ENCODE measurements around the gene PARD3B. TPM values are rescaled to one million over a fixed set of nuclear protein-coding genes. Genes with fewer than 3 reads are reported as not detected.

PARD3B gene
- total and polyA plus RNA-seq, 2 donors from 2014 or later = 5.3 to 29.6 TPM

DNA sequence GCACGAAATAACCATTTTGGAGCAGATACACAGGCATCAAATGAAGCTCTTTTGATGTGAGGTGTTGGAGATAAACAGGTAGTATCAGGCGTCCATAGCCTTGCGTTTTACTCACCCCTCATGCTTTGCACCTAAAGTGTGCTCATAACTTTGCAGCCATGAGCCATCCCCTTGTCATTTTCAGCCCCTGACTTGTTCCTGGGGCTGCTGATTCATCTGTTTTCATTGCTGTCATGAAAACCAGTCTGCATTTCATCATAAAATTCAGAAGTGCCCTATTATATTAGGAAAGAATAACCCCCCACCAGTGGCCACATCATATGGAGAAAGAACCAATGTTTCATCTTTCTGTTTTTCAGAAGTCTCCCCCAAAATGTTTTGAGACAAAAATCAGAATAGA lies 807.3 kb downstream of the PARD3B start:
- H3K9me3 ChIP-seq (ENCODE audit: control insufficient read depth in 2 of 3, insufficient read depth in 1 of 3, low read length in 3 of 3) = no peaks in the 10 kb centered on the region
- intact Hi-C loops (cut with DNase I) = no loop called here
- no peak for DNase-seq
- no peak for FAIRE-seq
- no peak for TF ChIP-seq CTCF (IDR thresholded peaks at IDR 0.05; ENCODE audit: borderline replicate concordance, extremely low read depth, insufficient read depth)
- H3K4me1 ChIP-seq (ENCODE audit: control insufficient read depth in 2 of 3, insufficient read depth in 2 of 3, low read depth in 1 of 3, low read length in 3 of 3) = no peaks in the 10 kb centered on the region
- no peak overlapping the region for H3K27ac ChIP-seq (ENCODE audit: low read depth in 2 of 2, low read length in 2 of 2)
- H3K9ac ChIP-seq (ENCODE audit: low read length in 3 of 3) = no peak overlapping the region
- no peak overlapping the region for H3K4me3 ChIP-seq (ENCODE audit: low read length in 3 of 3)
- no peaks in the 10 kb centered on the region for H3K36me3 ChIP-seq (ENCODE audit: control insufficient read depth in 2 of 3, insufficient read depth in 3 of 3, low read length in 3 of 3)
- no peaks in the 10 kb centered on the region for H3K27me3 ChIP-seq (ENCODE audit: control insufficient read depth, insufficient read depth, low read length)

DNA sequence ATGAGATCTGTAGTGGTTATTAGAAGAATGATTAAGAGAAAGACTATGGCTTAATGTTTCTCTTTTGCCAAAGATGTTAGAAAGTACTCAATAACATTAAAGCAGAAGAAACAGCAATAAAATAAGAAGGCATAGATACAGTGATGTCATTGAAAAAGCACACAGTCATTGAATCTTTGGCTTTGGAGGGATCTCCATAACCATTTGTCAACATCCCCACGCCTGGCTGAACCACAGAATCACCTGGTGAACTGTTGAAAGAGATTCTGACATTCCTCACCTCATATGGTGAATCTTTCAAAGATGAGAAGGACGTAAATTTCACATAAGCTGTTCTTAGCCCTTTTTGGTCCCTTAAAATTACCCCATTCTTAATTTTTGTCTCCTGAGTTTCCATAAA lies 812.5 kb downstream of the PARD3B start:
- TF ChIP-seq CTCF (IDR thresholded peaks at IDR 0.05; ENCODE audit: borderline replicate concordance, extremely low read depth, insufficient read depth) = no peak
- Histone ChIP-seq H3K27me3 (ENCODE audit: control insufficient read depth, insufficient read depth, low read length) (no peaks in the 10 kb centered on the region), H3K9me3 (ENCODE audit: control insufficient read depth in 2 of 3, insufficient read depth in 1 of 3, low read length in 3 of 3) (no peaks in the 10 kb centered on the region), H3K27ac (ENCODE audit: low read depth in 2 of 2, low read length in 2 of 2) (no peak overlapping the region), H3K4me3 (ENCODE audit: low read length in 3 of 3) (no peak overlapping the region), H3K4me1 (ENCODE audit: control insufficient read depth in 2 of 3, insufficient read depth in 2 of 3, low read depth in 1 of 3, low read length in 3 of 3) (no peaks in the 10 kb centered on the region), H3K9ac (ENCODE audit: low read length in 3 of 3) (no peak overlapping the region), H3K36me3 (ENCODE audit: control insufficient read depth in 2 of 3, insufficient read depth in 3 of 3, low read length in 3 of 3) (no peaks in the 10 kb centered on the region)
- intact Hi-C loops (cut with DNase I) = no loop called here
- DNase-seq (no peak), FAIRE-seq (no peak)

DNA sequence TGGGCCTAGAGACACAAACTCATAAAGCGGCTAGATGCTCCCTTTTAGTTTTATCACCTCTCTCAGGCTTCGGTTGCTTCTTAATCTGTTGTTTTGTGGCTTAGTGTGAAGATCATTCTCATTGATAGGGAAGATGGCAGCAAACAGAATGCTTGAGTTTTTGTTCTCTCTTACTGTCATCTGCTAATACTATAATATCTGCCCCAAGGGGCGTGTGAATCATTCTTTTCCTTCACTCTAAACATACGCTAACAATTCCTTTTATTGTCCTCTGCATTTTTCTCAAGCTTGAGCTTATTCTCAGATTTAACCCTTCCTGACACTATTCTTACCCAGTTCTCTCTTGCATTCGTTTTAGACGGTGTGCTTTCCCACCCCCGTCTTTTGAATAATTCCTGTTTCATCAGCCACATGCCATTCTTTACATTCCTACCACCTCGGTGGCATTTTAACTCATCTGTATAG lies 813.1 kb downstream of the PARD3B start:
- H3K36me3 ChIP-seq (ENCODE audit: control insufficient read depth in 2 of 3, insufficient read depth in 3 of 3, low read length in 3 of 3) = no peaks in the 10 kb centered on the region
- no peaks in the 10 kb centered on the region for H3K4me1 ChIP-seq (ENCODE audit: control insufficient read depth in 2 of 3, insufficient read depth in 2 of 3, low read depth in 1 of 3, low read length in 3 of 3)
- DNase-seq = no peak
- H3K4me3 ChIP-seq (ENCODE audit: low read length in 3 of 3) = no peak overlapping the region
- no peak for TF ChIP-seq CTCF (IDR thresholded peaks at IDR 0.05; ENCODE audit: borderline replicate concordance, extremely low read depth, insufficient read depth)
- no peak overlapping the region for H3K9ac ChIP-seq (ENCODE audit: low read length in 3 of 3)
- no peaks in the 10 kb centered on the region for H3K9me3 ChIP-seq (ENCODE audit: control insufficient read depth in 2 of 3, insufficient read depth in 1 of 3, low read length in 3 of 3)
- intact Hi-C loops (cut with DNase I) = no loop called here
- FAIRE-seq = no peak
- no peak overlapping the region for H3K27ac ChIP-seq (ENCODE audit: low read depth in 2 of 2, low read length in 2 of 2)
- H3K27me3 ChIP-seq (ENCODE audit: control insufficient read depth, insufficient read depth, low read length) = no peaks in the 10 kb centered on the region

GRCh38 chr2:205361272-205361671 lies 816.0 kb downstream of the PARD3B start:
- no peak overlapping the region for H3K4me3 ChIP-seq (ENCODE audit: low read length in 3 of 3)
- H3K9ac ChIP-seq (ENCODE audit: low read length in 3 of 3) = no peak overlapping the region
- no peak overlapping the region for H3K27ac ChIP-seq (ENCODE audit: low read depth in 2 of 2, low read length in 2 of 2)
- no peaks in the 10 kb centered on the region for H3K4me1 ChIP-seq (ENCODE audit: control insufficient read depth in 2 of 3, insufficient read depth in 2 of 3, low read depth in 1 of 3, low read length in 3 of 3)
- no peaks in the 10 kb centered on the region for H3K36me3 ChIP-seq (ENCODE audit: control insufficient read depth in 2 of 3, insufficient read depth in 3 of 3, low read length in 3 of 3)
- intact Hi-C loops (cut with DNase I) = no loop called here
- no peaks in the 10 kb centered on the region for H3K27me3 ChIP-seq (ENCODE audit: control insufficient read depth, insufficient read depth, low read length)
- no peaks in the 10 kb centered on the region for H3K9me3 ChIP-seq (ENCODE audit: control insufficient read depth in 2 of 3, insufficient read depth in 1 of 3, low read length in 3 of 3)
- TF ChIP-seq CTCF (IDR thresholded peaks at IDR 0.05; ENCODE audit: borderline replicate concordance, extremely low read depth, insufficient read depth) = no peak
- DNase-seq (no peak), FAIRE-seq (no peak)
